ENCODE results near the gene MRPL32.

The MRPL32 gene

GRCh38 chr7:42925630-42926029 is 6.5 kb upstream of the MRPL32 start:
- in situ Hi-C loops (cut with HindIII; ENCODE audit: low sequenced_read_pairs): no loop called here

- in situ Hi-C loops (cut with HindIII; ENCODE audit: low sequenced_read_pairs): no loop called here
Observed at GRCh38 chr7:42926204-42926603, 6.0 kb upstream of the MRPL32 start.

GRCh38 chr7:42928754-42929153 is 3.4 kb upstream of the MRPL32 start:
- in situ Hi-C loops (cut with HindIII; ENCODE audit: low sequenced_read_pairs): no loop called here

- in situ Hi-C loops (cut with HindIII; ENCODE audit: low sequenced_read_pairs): no loop called here
Observed at GRCh38 chr7:42929449-42929848, 2.7 kb upstream of the MRPL32 start.

GRCh38 chr7:42930889-42931288 is 1.3 kb upstream of the MRPL32 start:
- in situ Hi-C loops (cut with HindIII; ENCODE audit: low sequenced_read_pairs): loop anchor here (10.0 kb wide), 1 partner anchor 324 kb away; no protein-coding TSS in a partner anchor

- in situ Hi-C loops (cut with HindIII; ENCODE audit: low sequenced_read_pairs): loop anchor here (10.0 kb wide), 1 partner anchor 323 kb away; no protein-coding TSS in a partner anchor
Observed at GRCh38 chr7:42931447-42931833, 736 bp upstream of the MRPL32 start.

- in situ Hi-C loops (cut with HindIII; ENCODE audit: low sequenced_read_pairs): loop anchor here (10.0 kb wide), 1 partner anchor 322 kb away; no protein-coding TSS in a partner anchor
Observed at GRCh38 chr7:42932811-42933591, 825 bp downstream of the MRPL32 start.

- in situ Hi-C loops (cut with HindIII; ENCODE audit: low sequenced_read_pairs): loop anchor here (10.0 kb wide), 1 partner anchor 321 kb away; no protein-coding TSS in a partner anchor
Observed at GRCh38 chr7:42934291-42934690, 2.1 kb downstream of the MRPL32 start.

GRCh38 chr7:42935861-42936260 is 3.7 kb downstream of the MRPL32 start:
- in situ Hi-C loops (cut with HindIII; ENCODE audit: low sequenced_read_pairs): loop anchor here (10.0 kb wide), 1 partner anchor 319 kb away; no protein-coding TSS in a partner anchor

GRCh38 chr7:42939457-42940240 is 7.5 kb downstream of the MRPL32 start:
- in situ Hi-C loops (cut with HindIII; ENCODE audit: low sequenced_read_pairs): loop anchor here (10.0 kb wide), 1 partner anchor 315 kb away; no protein-coding TSS in a partner anchor

GRCh38 chr7:42940985-42941847 is 9.0 kb downstream of the MRPL32 start:
- in situ Hi-C loops (cut with HindIII; ENCODE audit: low sequenced_read_pairs): no loop called here

GRCh38 chr7:42945821-42946626 is 13.8 kb downstream of the MRPL32 start:
- in situ Hi-C loops (cut with HindIII; ENCODE audit: low sequenced_read_pairs): no loop called here

GRCh38 chr7:42946627-42946950 is 14.4 kb downstream of the MRPL32 start:
- in situ Hi-C loops (cut with HindIII; ENCODE audit: low sequenced_read_pairs): no loop called here

- in situ Hi-C loops (cut with HindIII; ENCODE audit: low sequenced_read_pairs): no loop called here
Observed at GRCh38 chr7:42947521-42947920, 15.3 kb downstream of the MRPL32 start.

- in situ Hi-C loops (cut with HindIII; ENCODE audit: low sequenced_read_pairs): no loop called here
Observed at GRCh38 chr7:42950417-42950816, 18.2 kb downstream of the MRPL32 start.

- in situ Hi-C loops (cut with HindIII; ENCODE audit: low sequenced_read_pairs): no loop called here
Observed at GRCh38 chr7:42952328-42952727, 20.2 kb downstream of the MRPL32 start.

GRCh38 chr7:42953994-42954393 is 21.8 kb downstream of the MRPL32 start:
- in situ Hi-C loops (cut with HindIII; ENCODE audit: low sequenced_read_pairs): no loop called here

GRCh38 chr7:42956062-42956461 is 23.9 kb downstream of the MRPL32 start:
- in situ Hi-C loops (cut with HindIII; ENCODE audit: low sequenced_read_pairs): no loop called here

- in situ Hi-C loops (cut with HindIII; ENCODE audit: low sequenced_read_pairs): no loop called here
Observed at GRCh38 chr7:42959549-42959948, 27.4 kb downstream of the MRPL32 start.

- in situ Hi-C loops (cut with HindIII; ENCODE audit: low sequenced_read_pairs): no loop called here
Observed at GRCh38 chr7:42960762-42961161, 28.6 kb downstream of the MRPL32 start.

Measured in DLD1 (cell line).